HepG2 (cell line): ENCODE data around the gene GTF2H1. TPM values are rescaled to one million over a fixed set of nuclear protein-coding genes. Genes with fewer than 3 reads are reported as not detected.
A peak's percentile ranks its signal among the peaks of the same experiment; 100 is the strongest.

Experiments used
- BHLHE40 ChIP-seq: IDR thresholded peaks from 2 replicates; pipeline ENCODE4 v1.6.1; 2011; ENCODE audit warnings: low read length, improper control_type of control experiment
- CBX5 ChIP-seq: sonication (generic); formaldehyde crosslinking; IDR thresholded peaks from 2 replicates; pipeline ENCODE4 v1.4.0; 2020; ENCODE audit warnings: missing genetic modification reagents, borderline replicate concordance
- CENPX ChIP-seq: sonication (generic); formaldehyde crosslinking; IDR thresholded peaks from 2 replicates; pipeline ENCODE4 v1.9.0; 2021; ENCODE audit warnings: mild to moderate bottlenecking, missing genetic modification reagents, moderate library complexity
- RBM22 ChIP-seq: fragments of 200-400 bp; formaldehyde crosslinking; optimal IDR thresholded peaks from 2 replicates; pipeline ENCODE3; 2017; ENCODE audit warnings: mild to moderate bottlenecking, low read length, moderate library complexity
- SMAD3 ChIP-seq: sonication (generic); formaldehyde crosslinking; IDR thresholded peaks from 2 replicates; pipeline ENCODE4 v1.4.0; 2020; ENCODE audit warnings: missing genetic modification reagents
- ZNF34 ChIP-seq: sonication (generic); formaldehyde crosslinking; IDR thresholded peaks from 2 replicates; pipeline ENCODE4 v1.4.0; 2020; ENCODE audit warnings: mild to moderate bottlenecking, missing genetic modification reagents, borderline replicate concordance
- polyA plus RNA-seq, 8 experiments: library from polyadenylated mRNA; depleted of rRNA in 3 of 8; stranded (reverse) in 7 of 8; unstranded in 1 of 8; fragments of >200 nt; fragmentation: Illumina TruSeq in 4 of 8; extraction: Trizol in 4 of 8; gene quantifications; 2 replicates each; pipeline versions ENCODE4 v1.2.1 to v1.2.3, GENCODE V29; 2011 to 2016; ENCODE audit warnings: low read depth in 4 of 8, missing spikeins in 1 of 8, mixed read lengths in 1 of 8; ENCODE audit not compliant: insufficient read depth in 1 of 8
- total RNA-seq, 5 experiments: library from RNA; depleted of rRNA; stranded (reverse); fragments of >200 nt; fragmentation: Illumina TruSeq; extraction: Trizol; gene quantifications; 2 replicates each; pipeline ENCODE4 v1.2.3, GENCODE V29; 2016; ENCODE audit warnings: low read depth in 1 of 5
- TF ChIP-seq, protein P1 (sequence below): sonication (generic); formaldehyde crosslinking; IDR thresholded peaks from 2 replicates; pipeline ENCODE4 v1.5.1; 2020; ENCODE audit warnings: mild to moderate bottlenecking, missing genetic modification reagents, moderate library complexity
- TF ChIP-seq, protein P2 (sequence below): sonication (generic); formaldehyde crosslinking; IDR thresholded peaks from 2 replicates; pipeline ENCODE4 v1.8.0; 2022; ENCODE audit warnings: mild to moderate bottlenecking, missing genetic modification reagents, moderate library complexity
- TF ChIP-seq, protein P3 (sequence below), 2 experiments: sonication (generic) in 1 of 2; formaldehyde crosslinking in 1 of 2; IDR thresholded peaks; 2 replicates each; pipeline versions ENCODE4 v1.5.1 to v1.6.1; 2011 to 2020; ENCODE audit warnings: borderline replicate concordance in 1 of 2, low read depth in 1 of 2, low read length in 1 of 2, mild to moderate bottlenecking in 1 of 2, missing genetic modification reagents in 1 of 2, moderate library complexity in 1 of 2
- TF ChIP-seq, protein P4 (sequence below): sonication (generic); formaldehyde crosslinking; IDR thresholded peaks from 2 replicates; pipeline ENCODE4 v1.4.0; 2020; ENCODE audit warnings: missing genetic modification reagents, borderline replicate concordance
- TF ChIP-seq, protein P5 (sequence below), 2 experiments: sonication (generic) in 1 of 2; formaldehyde crosslinking in 1 of 2; IDR thresholded peaks; 2 replicates each; pipeline versions ENCODE4 v1.4.0 to v1.6.1; 2016 to 2020; ENCODE audit warnings: borderline replicate concordance in 1 of 2, low read depth in 1 of 2, mild to moderate bottlenecking in 1 of 2, missing genetic modification reagents in 1 of 2
- TF ChIP-seq, protein P6 (sequence below): sonication (generic); formaldehyde crosslinking; IDR thresholded peaks from 2 replicates; pipeline ENCODE4 v1.5.0; 2020; ENCODE audit warnings: mild to moderate bottlenecking, missing genetic modification reagents

GTF2H1 gene
- total and polyA plus RNA-seq, 2 of the 13 experiments (the other 11 are each of a cell fraction or from before 2014, with no cell fraction given) = 15.7 to 51.4 TPM

DNA sequence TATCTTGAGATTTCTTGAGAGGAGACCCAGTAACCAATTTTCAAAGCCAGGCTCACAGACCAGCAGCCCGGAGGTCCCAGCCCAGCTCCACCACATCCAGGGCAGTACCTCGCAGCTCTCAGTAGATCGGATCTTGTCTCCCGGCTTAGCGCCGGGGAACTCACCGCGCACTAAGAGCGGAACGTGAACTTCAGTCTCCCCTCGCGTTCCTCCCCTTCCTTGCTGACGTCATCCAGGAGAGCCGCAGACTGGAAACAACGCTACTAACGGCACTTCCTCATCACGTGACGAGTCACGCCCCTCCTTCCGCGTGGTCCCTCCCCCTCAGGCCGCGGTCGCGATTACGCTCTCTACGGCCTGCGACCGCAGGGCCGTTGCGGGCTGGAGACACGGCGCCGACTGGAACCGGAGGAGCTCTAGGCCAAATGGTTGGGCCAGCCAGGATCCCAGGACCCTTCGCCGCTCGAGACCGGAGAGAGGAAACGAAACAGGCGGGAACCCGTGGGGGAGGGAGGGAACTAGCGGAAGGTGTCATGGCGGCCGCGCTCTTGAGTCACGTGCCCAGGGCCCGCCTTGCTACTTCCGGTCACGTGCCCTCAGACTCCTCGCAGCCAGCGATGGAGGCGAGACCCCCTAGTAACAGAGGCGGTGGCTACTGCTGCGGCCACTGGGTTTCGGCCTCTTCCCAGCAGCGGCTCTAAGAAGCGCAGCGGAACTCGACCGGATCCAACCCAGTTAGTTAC is at the start of gene GTF2H1, which contains the start of gene HPS5 (continued):
- TF ChIP-seq, protein P1, sequence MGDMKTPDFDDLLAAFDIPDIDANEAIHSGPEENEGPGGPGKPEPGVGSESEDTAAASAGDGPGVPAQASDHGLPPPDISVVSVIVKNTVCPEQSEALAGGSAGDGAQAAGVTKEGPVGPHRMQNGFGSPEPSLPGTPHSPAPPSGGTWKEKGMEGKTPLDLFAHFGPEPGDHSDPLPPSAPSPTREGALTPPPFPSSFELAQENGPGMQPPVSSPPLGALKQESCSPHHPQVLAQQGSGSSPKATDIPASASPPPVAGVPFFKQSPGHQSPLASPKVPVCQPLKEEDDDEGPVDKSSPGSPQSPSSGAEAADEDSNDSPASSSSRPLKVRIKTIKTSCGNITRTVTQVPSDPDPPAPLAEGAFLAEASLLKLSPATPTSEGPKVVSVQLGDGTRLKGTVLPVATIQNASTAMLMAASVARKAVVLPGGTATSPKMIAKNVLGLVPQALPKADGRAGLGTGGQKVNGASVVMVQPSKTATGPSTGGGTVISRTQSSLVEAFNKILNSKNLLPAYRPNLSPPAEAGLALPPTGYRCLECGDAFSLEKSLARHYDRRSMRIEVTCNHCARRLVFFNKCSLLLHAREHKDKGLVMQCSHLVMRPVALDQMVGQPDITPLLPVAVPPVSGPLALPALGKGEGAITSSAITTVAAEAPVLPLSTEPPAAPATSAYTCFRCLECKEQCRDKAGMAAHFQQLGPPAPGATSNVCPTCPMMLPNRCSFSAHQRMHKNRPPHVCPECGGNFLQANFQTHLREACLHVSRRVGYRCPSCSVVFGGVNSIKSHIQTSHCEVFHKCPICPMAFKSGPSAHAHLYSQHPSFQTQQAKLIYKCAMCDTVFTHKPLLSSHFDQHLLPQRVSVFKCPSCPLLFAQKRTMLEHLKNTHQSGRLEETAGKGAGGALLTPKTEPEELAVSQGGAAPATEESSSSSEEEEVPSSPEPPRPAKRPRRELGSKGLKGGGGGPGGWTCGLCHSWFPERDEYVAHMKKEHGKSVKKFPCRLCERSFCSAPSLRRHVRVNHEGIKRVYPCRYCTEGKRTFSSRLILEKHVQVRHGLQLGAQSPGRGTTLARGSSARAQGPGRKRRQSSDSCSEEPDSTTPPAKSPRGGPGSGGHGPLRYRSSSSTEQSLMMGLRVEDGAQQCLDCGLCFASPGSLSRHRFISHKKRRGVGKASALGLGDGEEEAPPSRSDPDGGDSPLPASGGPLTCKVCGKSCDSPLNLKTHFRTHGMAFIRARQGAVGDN (CRISPR knock-in tag) = peak; percentile 98
- no peak for TF ChIP-seq CENPX (CRISPR knock-in tag)
- TF ChIP-seq RBM22 = no peak
- TF ChIP-seq CBX5 (CRISPR knock-in tag) = peak; percentile 86
- TF ChIP-seq, protein P2, sequence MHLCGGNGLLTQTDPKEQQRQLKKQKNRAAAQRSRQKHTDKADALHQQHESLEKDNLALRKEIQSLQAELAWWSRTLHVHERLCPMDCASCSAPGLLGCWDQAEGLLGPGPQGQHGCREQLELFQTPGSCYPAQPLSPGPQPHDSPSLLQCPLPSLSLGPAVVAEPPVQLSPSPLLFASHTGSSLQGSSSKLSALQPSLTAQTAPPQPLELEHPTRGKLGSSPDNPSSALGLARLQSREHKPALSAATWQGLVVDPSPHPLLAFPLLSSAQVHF (CRISPR knock-in tag) = peak; percentile 86; the same call in 1 of the 2 replicates
- peak; percentile 79 for TF ChIP-seq SMAD3 (CRISPR knock-in tag)
- TF ChIP-seq, protein P3, sequence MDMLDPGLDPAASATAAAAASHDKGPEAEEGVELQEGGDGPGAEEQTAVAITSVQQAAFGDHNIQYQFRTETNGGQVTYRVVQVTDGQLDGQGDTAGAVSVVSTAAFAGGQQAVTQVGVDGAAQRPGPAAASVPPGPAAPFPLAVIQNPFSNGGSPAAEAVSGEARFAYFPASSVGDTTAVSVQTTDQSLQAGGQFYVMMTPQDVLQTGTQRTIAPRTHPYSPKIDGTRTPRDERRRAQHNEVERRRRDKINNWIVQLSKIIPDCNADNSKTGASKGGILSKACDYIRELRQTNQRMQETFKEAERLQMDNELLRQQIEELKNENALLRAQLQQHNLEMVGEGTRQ (IDR thresholded peaks at IDR 0.05; ENCODE audit: low read depth, low read length) = peak; percentile 97
- TF ChIP-seq, protein P3 (CRISPR knock-in tag; IDR thresholded peaks at IDR 0.05; ENCODE audit: borderline replicate concordance) = peak; percentile 99
- TF ChIP-seq, protein P4, sequence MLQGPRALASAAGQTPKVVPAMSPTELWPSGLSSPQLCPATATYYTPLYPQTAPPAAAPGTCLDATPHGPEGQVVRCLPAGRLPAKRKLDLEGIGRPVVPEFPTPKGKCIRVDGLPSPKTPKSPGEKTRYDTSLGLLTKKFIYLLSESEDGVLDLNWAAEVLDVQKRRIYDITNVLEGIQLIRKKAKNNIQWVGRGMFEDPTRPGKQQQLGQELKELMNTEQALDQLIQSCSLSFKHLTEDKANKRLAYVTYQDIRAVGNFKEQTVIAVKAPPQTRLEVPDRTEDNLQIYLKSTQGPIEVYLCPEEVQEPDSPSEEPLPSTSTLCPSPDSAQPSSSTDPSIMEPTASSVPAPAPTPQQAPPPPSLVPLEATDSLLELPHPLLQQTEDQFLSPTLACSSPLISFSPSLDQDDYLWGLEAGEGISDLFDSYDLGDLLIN (CRISPR knock-in tag) = peak; percentile 81; the same call in 1 of the 2 replicates
- 0 out of 2 replicates have a peak, but pooled peaks have one; percentile 86 for TF ChIP-seq ZNF34 (CRISPR knock-in tag)
- TF ChIP-seq, protein P5, sequence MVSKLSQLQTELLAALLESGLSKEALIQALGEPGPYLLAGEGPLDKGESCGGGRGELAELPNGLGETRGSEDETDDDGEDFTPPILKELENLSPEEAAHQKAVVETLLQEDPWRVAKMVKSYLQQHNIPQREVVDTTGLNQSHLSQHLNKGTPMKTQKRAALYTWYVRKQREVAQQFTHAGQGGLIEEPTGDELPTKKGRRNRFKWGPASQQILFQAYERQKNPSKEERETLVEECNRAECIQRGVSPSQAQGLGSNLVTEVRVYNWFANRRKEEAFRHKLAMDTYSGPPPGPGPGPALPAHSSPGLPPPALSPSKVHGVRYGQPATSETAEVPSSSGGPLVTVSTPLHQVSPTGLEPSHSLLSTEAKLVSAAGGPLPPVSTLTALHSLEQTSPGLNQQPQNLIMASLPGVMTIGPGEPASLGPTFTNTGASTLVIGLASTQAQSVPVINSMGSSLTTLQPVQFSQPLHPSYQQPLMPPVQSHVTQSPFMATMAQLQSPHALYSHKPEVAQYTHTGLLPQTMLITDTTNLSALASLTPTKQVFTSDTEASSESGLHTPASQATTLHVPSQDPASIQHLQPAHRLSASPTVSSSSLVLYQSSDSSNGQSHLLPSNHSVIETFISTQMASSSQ (IDR thresholded peaks at IDR 0.05; ENCODE audit: low read depth) = peak; percentile 14; the same call in 1 of the 2 replicates
- TF ChIP-seq, protein P5 (CRISPR knock-in tag; IDR thresholded peaks at IDR 0.05; ENCODE audit: borderline replicate concordance) = peak; percentile 64; the same call in 1 of the 2 replicates
- TF ChIP-seq, protein P6, sequence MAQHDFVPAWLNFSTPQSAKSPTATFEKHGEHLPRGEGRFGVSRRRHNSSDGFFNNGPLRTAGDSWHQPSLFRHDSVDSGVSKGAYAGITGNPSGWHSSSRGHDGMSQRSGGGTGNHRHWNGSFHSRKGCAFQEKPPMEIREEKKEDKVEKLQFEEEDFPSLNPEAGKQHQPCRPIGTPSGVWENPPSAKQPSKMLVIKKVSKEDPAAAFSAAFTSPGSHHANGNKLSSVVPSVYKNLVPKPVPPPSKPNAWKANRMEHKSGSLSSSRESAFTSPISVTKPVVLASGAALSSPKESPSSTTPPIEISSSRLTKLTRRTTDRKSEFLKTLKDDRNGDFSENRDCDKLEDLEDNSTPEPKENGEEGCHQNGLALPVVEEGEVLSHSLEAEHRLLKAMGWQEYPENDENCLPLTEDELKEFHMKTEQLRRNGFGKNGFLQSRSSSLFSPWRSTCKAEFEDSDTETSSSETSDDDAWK (CRISPR knock-in tag) = no peak
- peak; percentile 99 for TF ChIP-seq BHLHE40
